HepG2 (cell line): ENCODE data around the gene IKZF3. TPM values are rescaled to one million over a fixed set of nuclear protein-coding genes. Genes with fewer than 3 reads are reported as not detected.
A peak's percentile ranks its signal among the peaks of the same experiment; 100 is the strongest.

Experiments used
- ATAC-seq: fragments of 200-7000 bp; cut with Tn5 transposase; 3 replicates; pipeline ENCODE4 v1.9.1; 2020; ENCODE audit warnings: mild to moderate bottlenecking, moderate library complexity
- BruUV-seq: library from RNA; stranded (reverse); fragments of 400-500 nt; replicated peaks from 2 replicates; lab custom pipeline; 2021; lab: Mats Ljungman, UMichigan
- CTCF ChIA-PET: fragments of 300-600 bp; formaldehyde crosslinking; extraction: SDS; loops from one replicate; lab custom pipeline; 2021; ENCODE audit warnings: low total read pairs, inconsistent platforms, low intra/inter-chr PET ratio; lab: Yijun Ruan, JAX
- POLR2A ChIA-PET: fragments of 350-600 bp; sonication (Branson Sonifier 250); formaldehyde crosslinking; loops from one replicate; lab custom pipeline; 2020; ENCODE audit warnings: antibody characterized with exemption, inconsistent platforms; lab: Yijun Ruan, JAX
- DNase-seq: peaks from one replicate; pipeline ENCODE4 v3.0.0-alpha.2; 2015; ENCODE audit warnings: low spot score
- FAIRE-seq: peaks from 3 replicates; lab custom pipeline; 2011; peaks lifted over from hg19 to GRCh38; lab: Jason Lieb, UNC
- H2AFZ ChIP-seq: one replicate; pipeline ENCODE4 v1.6.1; 2011; ENCODE audit warnings: low read length, inconsistent platforms
- H3K27ac ChIP-seq: fragments of 300-600 bp; 3 replicates; pipeline ENCODE4 v1.8.0; 2011; ENCODE audit warnings: mixed run types, mild to moderate bottlenecking, mixed read lengths, low read length, inconsistent platforms; ENCODE audit not compliant: insufficient read depth; ENCODE audit errors: extremely low read length
- H3K27me3 ChIP-seq, 2 experiments: fragments of 200-600 bp in 1 of 2; 2 replicates in 1 of 2; 3 replicates in 1 of 2; pipeline versions ENCODE4 v1.6.0 to v1.8.0; 2011; ENCODE audit warnings: low read length in 2 of 2, mild to moderate bottlenecking in 2 of 2, moderate library complexity in 2 of 2, inconsistent platforms in 1 of 2; ENCODE audit not compliant: insufficient read depth in 2 of 2, control insufficient read depth in 1 of 2
- H3K36me3 ChIP-seq, 2 experiments: fragments of 200-600 bp in 1 of 2; replicated peaks in 1 of 2; 2 replicates in 1 of 2; 3 replicates in 1 of 2; pipeline versions ENCODE4 v1.5.1 to v1.8.0; 2011; ENCODE audit warnings: low read length in 2 of 2, inconsistent platforms in 1 of 2; ENCODE audit not compliant: insufficient read depth in 2 of 2, control insufficient read depth in 1 of 2
- H3K4me1 ChIP-seq: 2 replicates; pipeline ENCODE4 v1.5.1; 2012; ENCODE audit warnings: low read length, inconsistent platforms; ENCODE audit not compliant: insufficient read depth
- H3K4me2 ChIP-seq: 2 replicates; pipeline ENCODE4 v1.6.0; 2011; ENCODE audit warnings: low read depth, low read length, inconsistent platforms
- H3K4me3 ChIP-seq, 3 experiments: fragments of 200-600 bp in 1 of 3; sonication (generic), shearing (Covaris generic) in 1 of 3; replicated peaks in 1 of 3; 2 replicates each; pipeline ENCODE4 v1.5.1; 2011 to 2016; ENCODE audit warnings: low read length in 3 of 3, inconsistent platforms in 2 of 3, low read depth in 2 of 3, mild to moderate bottlenecking in 2 of 3, control low read depth in 1 of 3, mixed read lengths in 1 of 3; ENCODE audit not compliant: insufficient read depth in 1 of 3
- H3K79me2 ChIP-seq: one replicate; pipeline ENCODE4 v1.6.1; 2011; ENCODE audit warnings: low read length, inconsistent platforms; ENCODE audit not compliant: insufficient read depth
- H3K9ac ChIP-seq: 2 replicates; pipeline ENCODE4 v1.6.0; 2011; ENCODE audit warnings: mild to moderate bottlenecking, low read depth, low read length, inconsistent platforms; ENCODE audit not compliant: insufficient read depth
- H3K9me3 ChIP-seq: 2 replicates; pipeline ENCODE4 v1.5.1; 2012; ENCODE audit warnings: mild to moderate bottlenecking, low read length
- H4K20me1 ChIP-seq: 2 replicates; pipeline ENCODE4 v1.6.0; 2011; ENCODE audit warnings: inconsistent platforms, mild to moderate bottlenecking, low read length, moderate library complexity; ENCODE audit not compliant: insufficient read depth
- CCDC6 ChIP-seq: sonication (generic); formaldehyde crosslinking; IDR thresholded peaks from 2 replicates; pipeline ENCODE4 v1.8.1; 2022; ENCODE audit warnings: mild to moderate bottlenecking, missing genetic modification reagents, moderate library complexity
- CENPT ChIP-seq: sonication (generic); formaldehyde crosslinking; IDR thresholded peaks from 2 replicates; pipeline ENCODE4 v1.8.0; 2022; ENCODE audit warnings: low read depth, mild to moderate bottlenecking, moderate library complexity, missing genetic modification reagents
- GPN1 ChIP-seq: sonication (generic); formaldehyde crosslinking; IDR thresholded peaks from 2 replicates; pipeline ENCODE4 v1.5.1; 2020; ENCODE audit warnings: missing genetic modification reagents, borderline replicate concordance
- HNF4A ChIP-seq: sonication (generic); formaldehyde crosslinking; IDR thresholded peaks from 2 replicates; pipeline ENCODE4 v1.4.0; 2020; ENCODE audit warnings: missing genetic modification reagents
- KDM5B ChIP-seq: sonication (generic); formaldehyde crosslinking; IDR thresholded peaks from 2 replicates; pipeline ENCODE4 v1.4.0; 2020; ENCODE audit warnings: missing genetic modification reagents, mild to moderate bottlenecking, borderline replicate concordance
- NR2F1 ChIP-seq, 2 experiments: fragments of 450-650 bp in 1 of 2; formaldehyde crosslinking in 1 of 2; IDR thresholded peaks; 2 replicates each; pipeline versions ENCODE4 v1.5.0 to v1.6.1; 2016 to 2020; ENCODE audit warnings: mild to moderate bottlenecking in 1 of 2, missing compliant biosample characterization in 1 of 2, missing genetic modification reagents in 1 of 2, moderate library complexity in 1 of 2
- PITX1 ChIP-seq: sonication (generic); formaldehyde crosslinking; IDR thresholded peaks from 2 replicates; pipeline ENCODE4 v1.5.1; 2020; ENCODE audit warnings: mild to moderate bottlenecking, missing genetic modification reagents
- REXO4 ChIP-seq: sonication (generic); formaldehyde crosslinking; IDR thresholded peaks from 2 replicates; pipeline ENCODE4 v1.8.0; 2022; ENCODE audit warnings: missing genetic modification reagents, mild to moderate bottlenecking, borderline replicate concordance
- SIX4 ChIP-seq: sonication (generic); formaldehyde crosslinking; IDR thresholded peaks from 2 replicates; pipeline ENCODE4 v1.4.0; 2020; ENCODE audit warnings: missing genetic modification reagents
- SYNCRIP ChIP-seq: fragments of 200-400 bp; formaldehyde crosslinking; IDR thresholded peaks from 2 replicates; pipeline ENCODE4 v1.6.1; 2018; ENCODE audit warnings: mild to moderate bottlenecking, low read depth, low read length; ENCODE audit not compliant: insufficient read depth
- TBP ChIP-seq: sonication (generic); formaldehyde crosslinking; IDR thresholded peaks from 2 replicates; pipeline ENCODE4 v1.5.0; 2020; ENCODE audit warnings: missing genetic modification reagents
- ZC3H13 ChIP-seq: sonication (generic); formaldehyde crosslinking; IDR thresholded peaks from 2 replicates; pipeline ENCODE4 v1.8.1; 2023; ENCODE audit warnings: mild to moderate bottlenecking, missing genetic modification reagents, moderate library complexity
- ZNF124 ChIP-seq: sonication (generic); formaldehyde crosslinking; IDR thresholded peaks from 2 replicates; pipeline ENCODE4 v1.4.0; 2020; ENCODE audit warnings: missing genetic modification reagents
- ZNF660 ChIP-seq: sonication (generic); formaldehyde crosslinking; IDR thresholded peaks from 2 replicates; pipeline ENCODE4 v1.5.1; 2020; ENCODE audit warnings: mild to moderate bottlenecking, low read depth, missing genetic modification reagents, borderline replicate concordance
- ZNF780A ChIP-seq: sonication (generic); formaldehyde crosslinking; IDR thresholded peaks from 2 replicates; pipeline ENCODE4 v1.8.0; 2022; ENCODE audit warnings: mild to moderate bottlenecking, missing genetic modification reagents, moderate library complexity
- WGBS: methylation state at CpG from one replicate; pipeline ENCODE4 v1.1.6; 2017; ENCODE audit warnings: low lambda C conversion rate; 5-methylcytosine and 5-hydroxymethylcytosine counted together
- in situ Hi-C: cut with HindIII; loops from 2 replicates; pipeline ENCODE4 v1.10.0; 2017; ENCODE audit warnings: low pct_unique_long_range_greater_than_20kb; ENCODE audit not compliant: extremely low pct_ligation_motif_present
- intact Hi-C: fragments of 100-400 bp; cut with micrococcal nuclease; formaldehyde crosslinking; loops from one replicate; pipeline ENCODE4 v1.10.0; 2022; ENCODE audit not compliant: unreplicated experiment
- polyA plus RNA-seq, 8 experiments: library from polyadenylated mRNA; depleted of rRNA in 3 of 8; stranded (reverse) in 7 of 8; unstranded in 1 of 8; fragments of >200 nt; fragmentation: Illumina TruSeq in 4 of 8; extraction: Trizol in 4 of 8; gene quantifications; 2 replicates each; pipeline versions ENCODE4 v1.2.1 to v1.2.3, GENCODE V29; 2011 to 2016; ENCODE audit warnings: low read depth in 4 of 8, missing spikeins in 1 of 8, mixed read lengths in 1 of 8; ENCODE audit not compliant: insufficient read depth in 1 of 8
- total RNA-seq, 5 experiments: library from RNA; depleted of rRNA; stranded (reverse); fragments of >200 nt; fragmentation: Illumina TruSeq; extraction: Trizol; gene quantifications; 2 replicates each; pipeline ENCODE4 v1.2.3, GENCODE V29; 2016; ENCODE audit warnings: low read depth in 1 of 5
- TF ChIP-seq, protein P1 (sequence below): sonication (generic); formaldehyde crosslinking; IDR thresholded peaks from 2 replicates; pipeline ENCODE4 v1.9.0; 2021; ENCODE audit warnings: mild to moderate bottlenecking, missing genetic modification reagents
- TF ChIP-seq, protein P2 (sequence below): sonication (generic); formaldehyde crosslinking; IDR thresholded peaks from 2 replicates; pipeline ENCODE4 v1.5.0; 2020; ENCODE audit warnings: missing genetic modification reagents

The IKZF3 gene
- total and polyA plus RNA-seq, 2 of the 13 experiments (the other 11 are each of a cell fraction or from before 2014, with no cell fraction given): not detected

DNA sequence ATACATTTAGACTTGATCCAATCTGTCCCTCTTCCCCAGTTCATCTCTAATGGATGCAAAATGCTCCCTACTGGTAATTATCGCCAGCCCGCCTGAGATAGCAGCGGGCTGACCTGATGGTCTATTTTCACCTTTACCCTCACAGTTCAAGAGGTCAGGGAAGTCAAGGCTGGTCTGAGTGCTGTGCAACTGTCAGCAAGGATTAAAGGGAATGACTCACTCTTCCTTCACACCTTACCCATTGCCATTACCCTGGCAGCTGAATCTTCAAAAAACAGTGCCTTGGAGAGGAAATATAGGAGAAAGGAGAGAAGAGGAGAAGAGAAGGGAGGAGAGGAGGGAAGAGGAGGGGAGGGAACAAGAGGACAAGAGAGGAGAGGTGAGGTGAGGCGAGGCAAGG lies 90.1 kb downstream of the IKZF3 start:
- no TSS peak for BruUV-seq
- ChIA-PET CTCF (no interaction called here), POLR2A (no interaction called here)
- no peak overlapping the region for H3K9ac ChIP-seq
- no peak for DNase-seq
- in situ Hi-C loops (no loop called here), intact Hi-C loops (loop anchor here (10.0 kb wide), 1 partner anchor 91 kb away; the partner anchor contains the start of genes IKZF3 and ZPBP2)
- H3K36me3 ChIP-seq: no peaks in the 10 kb centered on the region
- FAIRE-seq: no peak
- H3K27ac ChIP-seq: no peak overlapping the region
- 7% methylated on average over 4 of the region's 4 CpGs for WGBS
- no peak overlapping the region for H2AFZ ChIP-seq
- H4K20me1 ChIP-seq: no peaks in the 10 kb centered on the region
- no peak for ATAC-seq
- no peaks in the 10 kb centered on the region for H3K9me3 ChIP-seq
- peaks cover 15% of the 10 kb centered on the region for H3K4me1 ChIP-seq
- H3K4me3 ChIP-seq: no peak overlapping the region
- peaks cover 0 to 40% of the 10 kb centered on the region in 2 experiments; a peak in 3 of 5 replicates for H3K27me3 ChIP-seq
- no peaks in the 10 kb centered on the region for H3K79me2 ChIP-seq
- no peak overlapping the region for H3K4me2 ChIP-seq
- TF ChIP-seq, protein P1, sequence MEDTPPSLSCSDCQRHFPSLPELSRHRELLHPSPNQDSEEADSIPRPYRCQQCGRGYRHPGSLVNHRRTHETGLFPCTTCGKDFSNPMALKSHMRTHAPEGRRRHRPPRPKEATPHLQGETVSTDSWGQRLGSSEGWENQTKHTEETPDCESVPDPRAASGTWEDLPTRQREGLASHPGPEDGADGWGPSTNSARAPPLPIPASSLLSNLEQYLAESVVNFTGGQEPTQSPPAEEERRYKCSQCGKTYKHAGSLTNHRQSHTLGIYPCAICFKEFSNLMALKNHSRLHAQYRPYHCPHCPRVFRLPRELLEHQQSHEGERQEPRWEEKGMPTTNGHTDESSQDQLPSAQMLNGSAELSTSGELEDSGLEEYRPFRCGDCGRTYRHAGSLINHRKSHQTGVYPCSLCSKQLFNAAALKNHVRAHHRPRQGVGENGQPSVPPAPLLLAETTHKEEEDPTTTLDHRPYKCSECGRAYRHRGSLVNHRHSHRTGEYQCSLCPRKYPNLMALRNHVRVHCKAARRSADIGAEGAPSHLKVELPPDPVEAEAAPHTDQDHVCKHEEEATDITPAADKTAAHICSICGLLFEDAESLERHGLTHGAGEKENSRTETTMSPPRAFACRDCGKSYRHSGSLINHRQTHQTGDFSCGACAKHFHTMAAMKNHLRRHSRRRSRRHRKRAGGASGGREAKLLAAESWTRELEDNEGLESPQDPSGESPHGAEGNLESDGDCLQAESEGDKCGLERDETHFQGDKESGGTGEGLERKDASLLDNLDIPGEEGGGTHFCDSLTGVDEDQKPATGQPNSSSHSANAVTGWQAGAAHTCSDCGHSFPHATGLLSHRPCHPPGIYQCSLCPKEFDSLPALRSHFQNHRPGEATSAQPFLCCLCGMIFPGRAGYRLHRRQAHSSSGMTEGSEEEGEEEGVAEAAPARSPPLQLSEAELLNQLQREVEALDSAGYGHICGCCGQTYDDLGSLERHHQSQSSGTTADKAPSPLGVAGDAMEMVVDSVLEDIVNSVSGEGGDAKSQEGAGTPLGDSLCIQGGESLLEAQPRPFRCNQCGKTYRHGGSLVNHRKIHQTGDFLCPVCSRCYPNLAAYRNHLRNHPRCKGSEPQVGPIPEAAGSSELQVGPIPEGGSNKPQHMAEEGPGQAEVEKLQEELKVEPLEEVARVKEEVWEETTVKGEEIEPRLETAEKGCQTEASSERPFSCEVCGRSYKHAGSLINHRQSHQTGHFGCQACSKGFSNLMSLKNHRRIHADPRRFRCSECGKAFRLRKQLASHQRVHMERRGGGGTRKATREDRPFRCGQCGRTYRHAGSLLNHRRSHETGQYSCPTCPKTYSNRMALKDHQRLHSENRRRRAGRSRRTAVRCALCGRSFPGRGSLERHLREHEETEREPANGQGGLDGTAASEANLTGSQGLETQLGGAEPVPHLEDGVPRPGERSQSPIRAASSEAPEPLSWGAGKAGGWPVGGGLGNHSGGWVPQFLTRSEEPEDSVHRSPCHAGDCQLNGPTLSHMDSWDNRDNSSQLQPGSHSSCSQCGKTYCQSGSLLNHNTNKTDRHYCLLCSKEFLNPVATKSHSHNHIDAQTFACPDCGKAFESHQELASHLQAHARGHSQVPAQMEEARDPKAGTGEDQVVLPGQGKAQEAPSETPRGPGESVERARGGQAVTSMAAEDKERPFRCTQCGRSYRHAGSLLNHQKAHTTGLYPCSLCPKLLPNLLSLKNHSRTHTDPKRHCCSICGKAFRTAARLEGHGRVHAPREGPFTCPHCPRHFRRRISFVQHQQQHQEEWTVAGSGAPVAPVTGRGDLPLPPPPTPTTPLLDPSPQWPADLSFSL (CRISPR knock-in tag): no peak
- TF ChIP-seq ZNF780A (CRISPR knock-in tag): no peak
- TF ChIP-seq REXO4 (CRISPR knock-in tag): no peak
- no peak for TF ChIP-seq ZNF124 (CRISPR knock-in tag)
- 0 out of 2 replicates have a peak, but pooled peaks have one; percentile 6 for TF ChIP-seq HNF4A (CRISPR knock-in tag)
- no peak for TF ChIP-seq SYNCRIP
- TF ChIP-seq TBP: no peak
- no peak for TF ChIP-seq ZNF660 (CRISPR knock-in tag)
- TF ChIP-seq CCDC6: no peak
- TF ChIP-seq SIX4 (CRISPR knock-in tag): no peak
- TF ChIP-seq CENPT (CRISPR knock-in tag): no peak
- no peak for TF ChIP-seq ZC3H13 (CRISPR knock-in tag)
- TF ChIP-seq KDM5B (CRISPR knock-in tag): no peak
- TF ChIP-seq NR2F1 (CRISPR knock-in tag; IDR thresholded peaks at IDR 0.05): peak; percentile 79 to 90
- TF ChIP-seq, protein P2, sequence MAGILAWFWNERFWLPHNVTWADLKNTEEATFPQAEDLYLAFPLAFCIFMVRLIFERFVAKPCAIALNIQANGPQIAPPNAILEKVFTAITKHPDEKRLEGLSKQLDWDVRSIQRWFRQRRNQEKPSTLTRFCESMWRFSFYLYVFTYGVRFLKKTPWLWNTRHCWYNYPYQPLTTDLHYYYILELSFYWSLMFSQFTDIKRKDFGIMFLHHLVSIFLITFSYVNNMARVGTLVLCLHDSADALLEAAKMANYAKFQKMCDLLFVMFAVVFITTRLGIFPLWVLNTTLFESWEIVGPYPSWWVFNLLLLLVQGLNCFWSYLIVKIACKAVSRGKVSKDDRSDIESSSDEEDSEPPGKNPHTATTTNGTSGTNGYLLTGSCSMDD: no peak
- TF ChIP-seq PITX1 (CRISPR knock-in tag): no peak
- TF ChIP-seq GPN1 (CRISPR knock-in tag): no peak
